Gastrocnemius medialis (tissue), 4 donors: ENCODE data around the gene CMTM6. TPM values are rescaled to one million over a fixed set of nuclear protein-coding genes. Genes with fewer than 3 reads are reported as not detected.

Experiments
- ATAC-seq, 2 donors: fragments of 150-250 bp; one replicate each; pipeline ENCODE4 v1.9.1; 2016
- DNase-seq, 2 donors: peaks; one replicate each; pipeline ENCODE4 v3.0.0-alpha.2; 2019
- H3K27ac ChIP-seq, 4 donors: fragments of 200-600 bp; sonication (generic); 1 replicate in 1 of 4; 2 replicates in 3 of 4; pipeline ENCODE4 v1.5.1; 2016 to 2018; ENCODE audit warnings: mild to moderate bottlenecking in 2 of 4, moderate library complexity in 1 of 4
- H3K27me3 ChIP-seq, 3 donors: fragments of 200-600 bp; sonication (generic) in 2 of 3; 1 replicate in 1 of 3; 2 replicates in 2 of 3; pipeline versions ENCODE4 v1.5.1 to v1.6.0; 2016 to 2019; ENCODE audit warnings: mild to moderate bottlenecking in 1 of 3, moderate library complexity in 1 of 3
- H3K36me3 ChIP-seq, 2 donors: fragments of 200-600 bp; sonication (generic) in 1 of 2; one replicate each; pipeline ENCODE4 v1.5.1; 2017 to 2018
- H3K4me1 ChIP-seq, 2 donors: fragments of 200-600 bp; sonication (generic) in 1 of 2; one replicate each; pipeline ENCODE4 v1.5.1; 2016 to 2017; ENCODE audit warnings: mild to moderate bottlenecking in 2 of 2
- H3K4me3 ChIP-seq, 4 donors: fragments of 200-600 bp; sonication (generic) in 3 of 4; 1 replicate in 1 of 4; 2 replicates in 3 of 4; pipeline ENCODE4 v1.5.1; 2016 to 2019; ENCODE audit warnings: mild to moderate bottlenecking in 2 of 4
- H3K9me3 ChIP-seq, 3 donors: fragments of 200-600 bp; sonication (generic) in 2 of 3; 1 replicate in 1 of 3; 2 replicates in 2 of 3; pipeline ENCODE4 v1.5.1; 2016 to 2019
- CTCF ChIP-seq, 5 experiments: fragments of 450-650 bp in 3 of 5; fragments of 200-600 bp in 2 of 5; sonication (generic) in 2 of 5; IDR thresholded peaks in 4 of 5; conservative IDR thresholded peaks in 1 of 5; 1 replicate in 4 of 5; 2 replicates in 1 of 5; pipeline ENCODE4 v1.5.1; 2016 to 2019; ENCODE audit warnings: antibody characterized with exemption in 5 of 5, mild to moderate bottlenecking in 3 of 5, moderate library complexity in 3 of 5
- POLR2A ChIP-seq, 2 donors: fragments of 450-650 bp; IDR thresholded peaks; one replicate each; pipeline ENCODE4 v1.6.1; 2017; ENCODE audit warnings: antibody characterized with exemption in 2 of 2, mild to moderate bottlenecking in 2 of 2, moderate library complexity in 2 of 2
- in situ Hi-C, 4 donors: fragments of 200-750 bp; cut with MboI; loops; one replicate each; pipeline versions ENCODE4 v1.15.0 to v1.8.0; 2017; ENCODE audit warnings: low sequenced_read_pairs in 4 of 4
- intact Hi-C: fragments of 100-400 bp; cut with DNase I; formaldehyde crosslinking; loops from one replicate; pipeline ENCODE4 v1.15.1; 2023; ENCODE audit warnings: low total_unique reads
- total RNA-seq, 4 donors: library from RNA; depleted of rRNA; stranded (reverse); fragments of >200 nt; gene quantifications; one replicate each; pipeline versions ENCODE4 v1.1.0 to v1.2.3, GENCODE V29; 2016

CMTM6 gene
- total RNA-seq, 4 donors from 2014 or later = 3.7 to 8.8 (median 7.3) TPM

DNA sequence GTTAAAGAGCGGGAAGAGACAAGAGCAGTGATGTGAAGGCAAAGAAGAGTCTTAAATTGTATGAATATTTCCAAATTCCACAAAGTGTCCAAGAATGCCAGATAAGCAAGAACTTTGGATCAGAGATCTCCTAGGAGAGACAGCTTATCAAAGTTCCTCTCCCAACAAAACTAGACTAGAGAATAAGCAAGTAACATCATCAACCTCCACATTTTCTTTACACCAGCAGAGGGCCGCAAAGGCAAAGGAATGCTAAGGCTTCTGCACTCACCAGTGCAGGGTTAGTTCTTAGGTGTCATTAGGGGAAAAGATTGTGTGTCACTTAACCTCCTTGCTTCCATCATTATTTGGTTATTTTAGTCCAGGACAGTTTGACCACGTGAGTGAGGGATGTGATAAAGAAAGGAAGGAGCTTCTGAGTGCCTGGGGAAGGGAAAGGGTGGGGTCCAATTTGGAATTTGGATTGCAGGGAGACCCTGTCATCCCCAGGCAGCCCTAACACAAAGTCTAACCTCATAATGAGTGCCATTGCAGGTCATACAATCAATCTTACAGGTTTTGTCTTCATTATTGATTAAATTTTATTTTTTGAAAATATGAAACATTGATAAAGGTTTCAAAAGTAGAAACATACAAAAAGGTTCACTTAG, 7.5 kb upstream of the CMTM6 start:
- no peaks in the 10 kb centered on the region for H3K9me3 ChIP-seq
- ATAC-seq (peak; percentile 80 to 85), DNase-seq (peak; percentile 27 to 57)
- H3K4me1 ChIP-seq = no peaks in the 10 kb centered on the region
- no peaks in the 10 kb centered on the region for H3K27me3 ChIP-seq
- TF ChIP-seq CTCF (IDR thresholded peaks at IDR 0.05 in 4 of 5, conservative IDR thresholded peaks at IDR 0.05 in 1 of 5) (peak; percentile 62 to 71 (median 66)), POLR2A (IDR thresholded peaks at IDR 0.05) (no peak)
- H3K4me3 ChIP-seq = no peak overlapping the region
- H3K27ac ChIP-seq = no peak overlapping the region
- intact Hi-C loops = loop anchor here (1.0 kb wide), 1 partner anchor 155 kb away; no protein-coding TSS in a partner anchor
- in situ Hi-C loops = no loop called here
- no peaks in the 10 kb centered on the region for H3K36me3 ChIP-seq

DNA sequence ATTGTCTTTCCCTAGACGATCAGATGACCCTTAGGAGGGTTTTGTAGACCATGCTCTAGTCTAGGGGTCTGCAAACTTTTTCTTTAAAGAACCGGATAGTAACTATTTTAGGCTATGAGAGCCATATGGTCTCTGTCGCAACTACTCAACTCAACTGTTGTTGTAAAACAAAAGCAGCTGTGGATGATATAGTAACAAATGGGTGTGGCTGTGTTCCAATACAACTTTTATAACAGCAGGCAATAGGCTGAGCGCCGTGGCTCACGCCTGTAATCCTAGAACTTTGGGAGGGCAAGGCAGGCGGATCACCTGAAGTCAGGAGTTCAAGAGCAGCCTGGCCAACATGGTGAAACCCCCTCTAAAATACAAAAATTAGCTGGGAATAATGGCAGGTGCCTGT, 6.1 kb upstream of the CMTM6 start:
- H3K27ac ChIP-seq = no peak overlapping the region
- ATAC-seq (no peak), DNase-seq (no peak)
- intact Hi-C loops = no loop called here
- in situ Hi-C loops = loop anchor here in 3 of 4 donors (5.0 to 10.0 kb wide), 2 partner anchors 156 to 159 kb away; no protein-coding TSS in a partner anchor
- no peaks in the 10 kb centered on the region for H3K4me1 ChIP-seq
- H3K27me3 ChIP-seq = no peaks in the 10 kb centered on the region
- H3K36me3 ChIP-seq = no peaks in the 10 kb centered on the region
- no peak for TF ChIP-seq CTCF (IDR thresholded peaks at IDR 0.05 in 4 of 5, conservative IDR thresholded peaks at IDR 0.05 in 1 of 5)
- no peak for TF ChIP-seq POLR2A (IDR thresholded peaks at IDR 0.05)
- no peaks in the 10 kb centered on the region for H3K9me3 ChIP-seq
- H3K4me3 ChIP-seq = no peak overlapping the region

DNA sequence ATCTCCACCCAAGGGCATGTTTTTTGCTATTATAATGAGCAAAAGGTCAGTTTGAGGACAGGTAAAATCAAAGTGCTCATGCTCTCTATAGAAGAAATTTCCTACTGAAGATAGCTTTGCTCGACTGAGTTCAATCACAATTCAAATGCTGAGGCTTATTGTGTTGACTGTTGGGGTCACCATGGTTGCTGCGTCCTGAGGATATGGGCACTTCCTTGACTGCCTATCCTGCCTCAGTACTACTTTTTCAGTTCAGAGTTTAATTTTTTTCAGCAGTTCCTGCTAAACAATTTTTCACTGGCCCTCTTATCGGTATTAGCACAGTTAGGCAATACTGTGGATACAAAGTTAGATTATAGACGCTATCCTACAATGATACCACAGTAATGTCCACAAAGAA, 3.8 kb upstream of the CMTM6 start:
- intact Hi-C loops (no loop called here), in situ Hi-C loops (loop anchor here in 3 of 4 donors (5.0 to 10.0 kb wide), 2 partner anchors 158 to 161 kb away; no protein-coding TSS in a partner anchor)
- no peaks in the 10 kb centered on the region for H3K9me3 ChIP-seq
- no peak overlapping the region for H3K4me3 ChIP-seq
- DNase-seq = no peak
- H3K36me3 ChIP-seq = no peaks in the 10 kb centered on the region
- H3K27ac ChIP-seq = no peak overlapping the region
- no peaks in the 10 kb centered on the region for H3K27me3 ChIP-seq
- ATAC-seq = no peak
- TF ChIP-seq CTCF (IDR thresholded peaks at IDR 0.05 in 4 of 5, conservative IDR thresholded peaks at IDR 0.05 in 1 of 5) (no peak), POLR2A (IDR thresholded peaks at IDR 0.05) (no peak)
- peaks cover 3 to 6% of the 10 kb centered on the region in 2 donors for H3K4me1 ChIP-seq

GRCh38 chr3:32502946-32503286, 264 bp upstream of the CMTM6 start:
- Histone ChIP-seq H3K4me1 (peaks cover 9 to 14% of the 10 kb centered on the region in 2 donors), H3K27me3 (no peaks in the 10 kb centered on the region), H3K27ac (peak overlapping the region; percentile 91 to 94 (median 94)), H3K9me3 (no peaks in the 10 kb centered on the region), H3K4me3 (peak overlapping the region; percentile 86 to 99 (median 93)), H3K36me3 (no peaks in the 10 kb centered on the region)
- DNase-seq = no peak
- in situ Hi-C loops (loop anchor here in 1 of 4 donors (10.0 kb wide), 1 partner anchor 162 kb away; no protein-coding TSS in a partner anchor), intact Hi-C loops (loop anchor here (2.0 kb wide), 2 partner anchors 68 to 182 kb away; partner anchors contain the start of genes CNOT10 and DYNC1LI1)
- TF ChIP-seq CTCF (IDR thresholded peaks at IDR 0.05 in 4 of 5, conservative IDR thresholded peaks at IDR 0.05 in 1 of 5) = no peak
- TF ChIP-seq POLR2A (IDR thresholded peaks at IDR 0.05) = no peak
- peak in 1 of 2 donors; percentile 6 for ATAC-seq
